ENCODE data around the gene CSMD2.

CSMD2 gene

GRCh38 chr1:33895976-33896375 is 269.1 kb downstream of the CSMD2 start:
- Histone ChIP-seq H3K36me3 (ENCODE audit: control insufficient read depth, insufficient read depth, low read length) (no peaks in the 10 kb centered on the region), H3K9me3 (ENCODE audit: control insufficient read depth, insufficient read depth, low read length) (no peaks in the 10 kb centered on the region), H3K4me1 (ENCODE audit: control insufficient read depth, insufficient read depth, low read length) (no peaks in the 10 kb centered on the region; the same call in 1 of the 2 replicates), H3K27me3 (ENCODE audit: control insufficient read depth, insufficient read depth, low read length) (no peaks in the 10 kb centered on the region), H3K27ac (ENCODE audit: low read length) (no peak overlapping the region), H3K4me3 (ENCODE audit: low read length) (no peak overlapping the region)
- WGBS (ENCODE audit: insufficient coverage, insufficient read length): no CpG with 5 or more reads among the region's 2 CpGs
- no peak for DNase-seq (ENCODE audit: low read depth, low spot score)

GRCh38 chr1:33895396-33895795 is 269.6 kb downstream of the CSMD2 start:
- no CpG with 5 or more reads among the region's 8 CpGs for WGBS (ENCODE audit: insufficient coverage, insufficient read length)
- no peak overlapping the region; the same call in 1 of the 2 replicates for H3K4me3 ChIP-seq (ENCODE audit: low read length)
- no peaks in the 10 kb centered on the region for H3K27me3 ChIP-seq (ENCODE audit: control insufficient read depth, insufficient read depth, low read length)
- H3K4me1 ChIP-seq (ENCODE audit: control insufficient read depth, insufficient read depth, low read length): no peaks in the 10 kb centered on the region; the same call in 1 of the 2 replicates
- H3K27ac ChIP-seq (ENCODE audit: low read length): no peak overlapping the region
- no peaks in the 10 kb centered on the region for H3K9me3 ChIP-seq (ENCODE audit: control insufficient read depth, insufficient read depth, low read length)
- no peak for DNase-seq (ENCODE audit: low read depth, low spot score)
- no peaks in the 10 kb centered on the region for H3K36me3 ChIP-seq (ENCODE audit: control insufficient read depth, insufficient read depth, low read length)

GRCh38 chr1:33893147-33893830 is 271.7 kb downstream of the CSMD2 start:
- WGBS (ENCODE audit: insufficient coverage, insufficient read length): no CpG with 5 or more reads among the region's 3 CpGs

GRCh38 chr1:33886496-33886895 is 278.5 kb downstream of the CSMD2 start:
- Histone ChIP-seq H3K4me3 (ENCODE audit: low read length) (no peak overlapping the region), H3K4me1 (ENCODE audit: control insufficient read depth, insufficient read depth, low read length) (no peaks in the 10 kb centered on the region), H3K27ac (ENCODE audit: low read length) (no peak overlapping the region), H3K9me3 (ENCODE audit: control insufficient read depth, insufficient read depth, low read length) (no peaks in the 10 kb centered on the region), H3K36me3 (ENCODE audit: control insufficient read depth, insufficient read depth, low read length) (no peaks in the 10 kb centered on the region), H3K27me3 (ENCODE audit: control insufficient read depth, insufficient read depth, low read length) (no peaks in the 10 kb centered on the region)
- WGBS (ENCODE audit: insufficient coverage, insufficient read length): no CpG with 5 or more reads among the region's 5 CpGs
- DNase-seq (ENCODE audit: low read depth, low spot score): no peak

More at GRCh38 chr1:33893147-33893830, 271.7 kb downstream of the CSMD2 start:
- no peak for DNase-seq (ENCODE audit: low read depth, low spot score)
- Histone ChIP-seq H3K36me3 (ENCODE audit: control insufficient read depth, insufficient read depth, low read length) (no peaks in the 10 kb centered on the region), H3K27me3 (ENCODE audit: control insufficient read depth, insufficient read depth, low read length) (no peaks in the 10 kb centered on the region), H3K4me1 (ENCODE audit: control insufficient read depth, insufficient read depth, low read length) (no peaks in the 10 kb centered on the region), H3K4me3 (ENCODE audit: low read length) (no peak overlapping the region), H3K9me3 (ENCODE audit: control insufficient read depth, insufficient read depth, low read length) (no peaks in the 10 kb centered on the region), H3K27ac (ENCODE audit: low read length) (no peak overlapping the region)

DNA sequence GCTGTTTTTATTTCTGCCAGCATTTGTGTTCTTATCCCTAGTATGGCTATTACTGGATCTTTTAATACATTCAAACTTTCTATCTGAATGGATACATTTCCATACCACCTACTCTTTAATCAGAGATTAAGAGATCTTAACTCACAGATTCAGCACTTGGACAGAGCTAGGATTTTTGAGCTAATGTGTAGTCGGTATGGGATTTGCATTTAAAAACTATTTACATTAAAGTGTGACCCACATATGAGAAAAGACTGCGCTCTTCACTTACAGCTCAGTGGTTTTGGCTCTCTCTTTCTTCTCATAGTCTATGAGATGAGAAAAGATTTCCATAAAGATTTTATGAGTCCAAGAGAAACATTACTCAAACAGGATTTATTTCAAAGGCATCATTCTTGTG is 284.7 kb downstream of the CSMD2 start:
- Histone ChIP-seq H3K27me3 (ENCODE audit: control insufficient read depth, insufficient read depth, low read length) (no peaks in the 10 kb centered on the region), H3K9me3 (ENCODE audit: control insufficient read depth, insufficient read depth, low read length) (no peaks in the 10 kb centered on the region), H3K36me3 (ENCODE audit: control insufficient read depth, insufficient read depth, low read length) (no peaks in the 10 kb centered on the region), H3K27ac (ENCODE audit: low read length) (no peak overlapping the region), H3K4me3 (ENCODE audit: low read length) (no peak overlapping the region), H3K4me1 (ENCODE audit: control insufficient read depth, insufficient read depth, low read length) (no peaks in the 10 kb centered on the region)
- WGBS (ENCODE audit: insufficient coverage, insufficient read length): no CpG with 5 or more reads among the region's 2 CpGs
- DNase-seq (ENCODE audit: low read depth, low spot score): no peak

DNA sequence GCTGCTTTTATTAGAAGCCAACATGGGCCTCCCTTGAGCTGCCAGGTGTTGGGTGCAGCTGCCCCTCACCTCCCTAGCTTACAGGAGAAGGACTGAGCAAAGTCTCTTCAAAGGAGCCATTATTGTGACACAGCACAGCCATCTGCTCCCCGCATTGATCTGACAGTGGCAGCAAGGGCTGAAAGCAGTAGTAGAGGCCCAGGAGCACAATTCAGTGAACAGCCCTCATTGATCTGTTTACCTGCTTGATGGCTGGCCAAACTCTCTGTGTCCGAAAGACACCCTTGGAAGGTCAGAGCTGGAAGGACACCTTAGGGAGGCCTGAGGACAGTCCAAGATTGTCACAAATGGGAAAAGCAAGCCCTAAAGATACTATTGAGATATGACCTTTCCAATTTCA is 286.6 kb downstream of the CSMD2 start:
- no CpG with 5 or more reads among the region's 2 CpGs for WGBS (ENCODE audit: insufficient coverage, insufficient read length)
- no peaks in the 10 kb centered on the region for H3K9me3 ChIP-seq (ENCODE audit: control insufficient read depth, insufficient read depth, low read length)
- no peaks in the 10 kb centered on the region for H3K36me3 ChIP-seq (ENCODE audit: control insufficient read depth, insufficient read depth, low read length)
- H3K27me3 ChIP-seq (ENCODE audit: control insufficient read depth, insufficient read depth, low read length): no peaks in the 10 kb centered on the region
- H3K4me1 ChIP-seq (ENCODE audit: control insufficient read depth, insufficient read depth, low read length): no peaks in the 10 kb centered on the region
- no peak overlapping the region for H3K4me3 ChIP-seq (ENCODE audit: low read length)
- DNase-seq (ENCODE audit: low read depth, low spot score): no peak
- no peak overlapping the region for H3K27ac ChIP-seq (ENCODE audit: low read length)

DNA sequence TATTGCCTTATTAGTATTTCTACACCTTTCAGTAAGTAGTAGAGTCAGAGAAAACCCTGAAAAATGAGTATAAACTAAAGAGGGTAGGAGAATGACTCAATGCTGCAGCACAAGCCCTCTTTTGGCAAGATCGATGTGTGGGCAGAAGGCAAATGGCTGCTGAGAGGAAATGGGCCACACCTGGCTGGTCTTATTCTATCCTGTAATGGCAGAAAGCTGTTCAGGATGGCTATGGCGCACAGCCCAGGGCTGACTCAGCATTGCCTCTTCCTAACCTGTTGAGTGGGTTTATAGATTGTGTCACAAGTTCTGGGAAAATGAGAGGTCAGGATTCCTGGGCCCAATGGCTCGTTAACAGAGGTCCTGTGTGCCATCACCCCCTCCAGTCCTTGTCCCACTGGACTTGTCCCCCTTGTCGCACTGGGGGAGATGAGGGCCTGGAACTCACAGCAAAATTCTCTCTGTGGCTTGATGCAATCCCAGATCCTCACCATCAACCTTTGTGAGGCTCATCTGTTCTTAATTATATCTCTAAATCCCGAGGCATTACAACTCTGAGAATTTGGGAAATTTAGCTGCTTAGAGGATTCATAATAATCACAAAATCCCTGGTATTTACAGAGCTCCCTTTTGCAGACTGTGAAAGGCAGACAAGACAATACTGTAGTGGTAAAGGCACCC is 287.9 kb downstream of the CSMD2 start:
- WGBS (ENCODE audit: insufficient coverage, insufficient read length): no CpG with 5 or more reads among the region's 5 CpGs
- no peaks in the 10 kb centered on the region for H3K9me3 ChIP-seq (ENCODE audit: control insufficient read depth, insufficient read depth, low read length)
- no peak for DNase-seq (ENCODE audit: low read depth, low spot score)
- H3K27me3 ChIP-seq (ENCODE audit: control insufficient read depth, insufficient read depth, low read length): no peaks in the 10 kb centered on the region
- H3K36me3 ChIP-seq (ENCODE audit: control insufficient read depth, insufficient read depth, low read length): no peaks in the 10 kb centered on the region
- H3K27ac ChIP-seq (ENCODE audit: low read length): no peak overlapping the region
- no peak overlapping the region for H3K4me3 ChIP-seq (ENCODE audit: low read length)
- H3K4me1 ChIP-seq (ENCODE audit: control insufficient read depth, insufficient read depth, low read length): no peaks in the 10 kb centered on the region

DNA sequence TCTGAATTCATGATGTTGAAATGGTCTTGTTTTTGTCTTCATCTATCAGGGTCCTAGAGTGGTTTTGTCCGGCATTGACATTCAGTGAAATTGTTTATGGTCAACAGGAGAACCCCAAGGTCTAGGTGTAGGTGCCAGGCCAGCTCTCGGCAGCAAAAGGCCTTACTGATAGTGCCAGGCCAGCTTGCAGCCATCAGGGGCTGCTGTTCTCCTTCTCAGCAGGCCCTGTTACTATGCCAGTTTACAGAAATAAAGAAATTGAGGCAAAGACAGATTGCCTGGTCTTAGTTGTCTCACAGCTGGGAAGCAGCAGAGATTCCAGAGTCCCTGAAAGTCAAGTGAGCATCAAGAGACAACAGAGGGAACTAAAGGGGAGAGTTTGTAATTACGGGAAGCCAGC is 289.2 kb downstream of the CSMD2 start:
- Histone ChIP-seq H3K4me3 (ENCODE audit: low read length) (no peak overlapping the region), H3K4me1 (ENCODE audit: control insufficient read depth, insufficient read depth, low read length) (no peaks in the 10 kb centered on the region), H3K27me3 (ENCODE audit: control insufficient read depth, insufficient read depth, low read length) (no peaks in the 10 kb centered on the region), H3K36me3 (ENCODE audit: control insufficient read depth, insufficient read depth, low read length) (no peaks in the 10 kb centered on the region), H3K27ac (ENCODE audit: low read length) (no peak overlapping the region), H3K9me3 (ENCODE audit: control insufficient read depth, insufficient read depth, low read length) (no peaks in the 10 kb centered on the region)
- no peak for DNase-seq (ENCODE audit: low read depth, low spot score)
- WGBS (ENCODE audit: insufficient coverage, insufficient read length): no CpG with 5 or more reads among the region's 3 CpGs

GRCh38 chr1:33874636-33875035 is 290.4 kb downstream of the CSMD2 start:
- Histone ChIP-seq H3K4me3 (ENCODE audit: low read length) (no peak overlapping the region), H3K9me3 (ENCODE audit: control insufficient read depth, insufficient read depth, low read length) (no peaks in the 10 kb centered on the region), H3K4me1 (ENCODE audit: control insufficient read depth, insufficient read depth, low read length) (no peaks in the 10 kb centered on the region), H3K27me3 (ENCODE audit: control insufficient read depth, insufficient read depth, low read length) (no peaks in the 10 kb centered on the region), H3K27ac (ENCODE audit: low read length) (no peak overlapping the region), H3K36me3 (ENCODE audit: control insufficient read depth, insufficient read depth, low read length) (no peaks in the 10 kb centered on the region)
- WGBS (ENCODE audit: insufficient coverage, insufficient read length): no CpG with 5 or more reads among the region's 7 CpGs
- no peak for DNase-seq (ENCODE audit: low read depth, low spot score)

- no peaks in the 10 kb centered on the region for H3K27me3 ChIP-seq (ENCODE audit: control insufficient read depth, insufficient read depth, low read length)
- no CpG with 5 or more reads among the region's 2 CpGs for WGBS (ENCODE audit: insufficient coverage, insufficient read length)
Measured at GRCh38 chr1:33872683-33873082, 292.3 kb downstream of the CSMD2 start.

DNA sequence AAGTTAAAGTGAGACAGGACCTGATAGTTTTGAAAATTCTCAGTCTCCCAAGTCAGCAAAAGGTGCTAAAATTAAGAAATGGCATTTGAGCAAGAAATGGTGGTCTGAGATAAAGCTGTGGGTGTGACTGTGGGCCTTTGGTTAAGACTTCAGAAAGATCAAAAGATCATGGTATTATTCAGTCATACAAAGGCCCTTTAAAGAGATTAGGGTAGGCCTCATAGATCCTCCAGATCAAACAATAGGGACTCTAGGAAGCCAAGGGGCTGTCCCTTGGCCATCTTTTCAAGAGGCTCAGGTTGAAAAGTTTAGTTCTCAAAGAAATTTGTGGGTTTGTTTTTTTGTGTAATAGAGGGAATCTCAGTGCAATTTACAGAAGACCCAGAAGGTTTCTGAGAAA is 292.8 kb downstream of the CSMD2 start:
- H3K36me3 ChIP-seq (ENCODE audit: control insufficient read depth, insufficient read depth, low read length): no peaks in the 10 kb centered on the region
- H3K27ac ChIP-seq (ENCODE audit: low read length): no peak overlapping the region
- H3K4me3 ChIP-seq (ENCODE audit: low read length): no peak overlapping the region
- no peaks in the 10 kb centered on the region for H3K9me3 ChIP-seq (ENCODE audit: control insufficient read depth, insufficient read depth, low read length)
- H3K4me1 ChIP-seq (ENCODE audit: control insufficient read depth, insufficient read depth, low read length): peaks cover 2% of the 10 kb centered on the region
- no peaks in the 10 kb centered on the region for H3K27me3 ChIP-seq (ENCODE audit: control insufficient read depth, insufficient read depth, low read length)
- no peak for DNase-seq (ENCODE audit: low read depth, low spot score)

More at GRCh38 chr1:33872683-33873082, 292.3 kb downstream of the CSMD2 start:
- DNase-seq (ENCODE audit: low read depth, low spot score): no peak
- no peak overlapping the region for H3K4me3 ChIP-seq (ENCODE audit: low read length)
- peaks cover 2% of the 10 kb centered on the region for H3K4me1 ChIP-seq (ENCODE audit: control insufficient read depth, insufficient read depth, low read length)
- H3K36me3 ChIP-seq (ENCODE audit: control insufficient read depth, insufficient read depth, low read length): no peaks in the 10 kb centered on the region
- no peaks in the 10 kb centered on the region for H3K9me3 ChIP-seq (ENCODE audit: control insufficient read depth, insufficient read depth, low read length)
- no peak overlapping the region for H3K27ac ChIP-seq (ENCODE audit: low read length)

All from iPS DF 6.9 (cell line).